HCT116 (cell line): ENCODE data around the gene MAP2K1. TPM values are rescaled to one million over a fixed set of nuclear protein-coding genes. Genes with fewer than 3 reads are reported as not detected.
A peak's percentile ranks its signal among the peaks of the same experiment; 100 is the strongest.
"Not testable (repeated sequence)": the region's sequence is repeated elsewhere in the genome, so short reads cannot be mapped to it uniquely, and the experiment has no call there.

Source experiments
- ATAC-seq: fragments of 200-7000 bp; cut with Tn5 transposase; 2 replicates; pipeline ENCODE4 v1.9.1; 2020; ENCODE audit warnings: mild to moderate bottlenecking, moderate library complexity
- BruUV-seq: library from RNA; stranded (reverse); fragments of 400-500 nt; replicated peaks from 2 replicates; lab custom pipeline; 2021; lab: Mats Ljungman, UMichigan
- CTCF ChIA-PET: fragments of 300-600 bp; sonication (Branson Sonifier 250); formaldehyde crosslinking; loops from one replicate; lab custom pipeline; 2021; ENCODE audit warnings: antibody characterized with exemption; lab: Charles Lee
- POLR2A ChIA-PET: fragments of 300-600, 350-600 bp; sonication (Branson Sonifier 250); formaldehyde crosslinking; loops from one replicate; lab custom pipeline; 2021; ENCODE audit warnings: antibody characterized with exemption; lab: Charles Lee
- RAD21 ChIA-PET, 2 experiments: fragments of 300-600 bp; sonication (Branson Sonifier 250); formaldehyde crosslinking; loops; one replicate each; lab custom pipeline; 2023; ENCODE audit warnings: low total read pairs in 2 of 2; ENCODE audit not compliant: uncharacterized antibody in 2 of 2, unreplicated experiment in 2 of 2, low non-redundant PET in 1 of 2; lab: Charles Lee
- DNase-seq: peaks from one replicate; pipeline ENCODE4 v3.0.0-alpha.2; 2010; ENCODE audit warnings: low read depth, low spot score
- H2AFZ ChIP-seq: fragments of 200-600 bp; shearing (Covaris generic), sonication (generic); 2 replicates; pipeline ENCODE4 v1.6.1; 2017; ENCODE audit warnings: low read depth, mixed run types, mixed read lengths, antibody characterized with exemption, low read length; ENCODE audit not compliant: poor library complexity, severe bottlenecking
- H3K27ac ChIP-seq: 2 replicates; pipeline ENCODE4 v1.5.1; 2012; ENCODE audit warnings: low read depth, low read length
- H3K27me3 ChIP-seq: fragments of 200-600 bp; sonication (generic); 2 replicates; pipeline ENCODE4 v1.6.1; 2016; ENCODE audit warnings: mixed run types, low read length, mixed read lengths; ENCODE audit not compliant: insufficient read depth
- H3K36me3 ChIP-seq, 2 experiments: fragments of 200-500 bp in 1 of 2; fragments of 200-600 bp in 1 of 2; sonication (Bioruptor generic) in 1 of 2; sonication (generic) in 1 of 2; 2 replicates each; pipeline versions ENCODE4 v1.5.1 to v1.6.1; 2014 to 2016; ENCODE audit warnings: low read length in 2 of 2, inconsistent platforms in 1 of 2, mixed read lengths in 1 of 2, mixed run types in 1 of 2; ENCODE audit not compliant: insufficient read depth in 2 of 2, control insufficient read depth in 1 of 2
- H3K4me1 ChIP-seq, 2 experiments: fragments of 200-600 bp in 1 of 2; sonication (generic) in 1 of 2; 2 replicates each; pipeline versions ENCODE4 v1.5.1 to v1.6.1; 2012 to 2017; ENCODE audit warnings: low read length in 2 of 2, inconsistent platforms in 1 of 2, mild to moderate bottlenecking in 1 of 2, mixed read lengths in 1 of 2, mixed run types in 1 of 2, moderate library complexity in 1 of 2; ENCODE audit not compliant: insufficient read depth in 2 of 2, control insufficient read depth in 1 of 2
- H3K4me2 ChIP-seq: fragments of 200-600 bp; sonication (generic); 2 replicates; pipeline ENCODE4 v1.6.1; 2017; ENCODE audit warnings: mixed run types, low read length, mixed read lengths
- H3K4me3 ChIP-seq, 2 experiments: fragments of 200-600 bp in 1 of 2; sonication (generic) in 1 of 2; replicated peaks in 1 of 2; 2 replicates each; pipeline ENCODE4 v1.5.1; 2011 to 2016; ENCODE audit warnings: low read length in 2 of 2, control low read depth in 1 of 2, low read depth in 1 of 2, mild to moderate bottlenecking in 1 of 2, mixed read lengths in 1 of 2, mixed run types in 1 of 2
- H3K79me2 ChIP-seq: fragments of 200-600 bp; sonication (generic); 2 replicates; pipeline ENCODE4 v1.6.1; 2017; ENCODE audit warnings: mild to moderate bottlenecking, mixed run types, low read length, moderate library complexity, mixed read lengths; ENCODE audit not compliant: insufficient read depth
- H3K9ac ChIP-seq: fragments of 200-600 bp; sonication (generic); 2 replicates; pipeline ENCODE4 v1.6.1; 2016; ENCODE audit warnings: low read length, mixed read lengths
- H3K9me2 ChIP-seq: fragments of 200-600 bp; sonication (generic), shearing (Covaris generic); 2 replicates; pipeline ENCODE4 v1.6.1; 2017; ENCODE audit warnings: mixed run types, mild to moderate bottlenecking, moderate library complexity; ENCODE audit not compliant: insufficient read depth
- H3K9me3 ChIP-seq, 2 experiments: fragments of 200-500 bp in 1 of 2; fragments of 200-600 bp in 1 of 2; sonication (Bioruptor generic) in 1 of 2; sonication (generic) in 1 of 2; 2 replicates each; pipeline ENCODE4 v1.6.1; 2014 to 2017; ENCODE audit warnings: low read length in 2 of 2, mixed read lengths in 2 of 2, inconsistent platforms in 1 of 2, low read depth in 1 of 2, mild to moderate bottlenecking in 1 of 2, mixed run types in 1 of 2, moderate library complexity in 1 of 2; ENCODE audit not compliant: control insufficient read depth in 1 of 2, insufficient read depth in 1 of 2
- H4K20me1 ChIP-seq: fragments of 200-600 bp; sonication (generic), shearing (Covaris generic); 2 replicates; pipeline ENCODE4 v1.6.1; 2017; ENCODE audit warnings: mixed run types, mild to moderate bottlenecking, moderate library complexity; ENCODE audit not compliant: insufficient read depth
- ATF3 ChIP-seq: IDR thresholded peaks from 2 replicates; pipeline ENCODE4 v1.6.1; 2012
- CBX3 ChIP-seq: IDR thresholded peaks from 2 replicates; pipeline ENCODE4 v1.6.1; 2012; ENCODE audit warnings: low read depth
- CTCF ChIP-seq, 3 experiments: fragments of 200-600 bp in 1 of 3; sonication (generic) in 1 of 3; IDR thresholded peaks in 2 of 3; conservative IDR thresholded peaks in 1 of 3; 2 replicates each; pipeline ENCODE4 v1.5.1; 2012 to 2017; ENCODE audit warnings: low read depth in 2 of 3, low read length in 2 of 3, antibody characterized with exemption in 1 of 3, borderline replicate concordance in 1 of 3, control low read depth in 1 of 3, mild to moderate bottlenecking in 1 of 3, mixed read lengths in 1 of 3, mixed run types in 1 of 3, moderate library complexity in 1 of 3; ENCODE audit not compliant: insufficient read depth in 1 of 3
- EGR1 ChIP-seq: IDR thresholded peaks from 2 replicates; pipeline ENCODE4 v1.6.1; 2012; ENCODE audit warnings: low read depth
- JUND ChIP-seq: IDR thresholded peaks from 2 replicates; pipeline ENCODE4 v1.6.1; 2012
- SIN3A ChIP-seq: IDR thresholded peaks from 2 replicates; pipeline ENCODE4 v1.6.1; 2012; ENCODE audit warnings: low read depth
- TCF7L2 ChIP-seq: IDR thresholded peaks from 2 replicates; pipeline ENCODE4 v1.7.0; 2011; ENCODE audit warnings: borderline replicate concordance, inconsistent platforms; ENCODE audit not compliant: insufficient read depth, insufficient read length; ENCODE audit errors: extremely low read depth
- ZBTB33 ChIP-seq: IDR thresholded peaks from 2 replicates; pipeline ENCODE4 v1.6.1; 2011; ENCODE audit warnings: mild to moderate bottlenecking, low read length, moderate library complexity; ENCODE audit not compliant: insufficient replicate concordance; ENCODE audit errors: extremely low read depth
- intact Hi-C: fragments of 100-400 bp; cut with micrococcal nuclease; formaldehyde crosslinking; loops from 2 replicates; pipeline ENCODE4 v1.10.0; 2022
- total RNA-seq: library from RNA; stranded (reverse); gene quantifications from one replicate; pipeline ENCODE4 v1.2.1, GENCODE V29; 2021; ENCODE audit not compliant: unreplicated experiment

Gene MAP2K1
- total RNA-seq, 1 experiment from 2014 or later: 52.3 TPM

GRCh38 chr15:66359740-66360139, 27.0 kb upstream of the MAP2K1 start (continued):
- TF ChIP-seq CTCF (IDR thresholded peaks at IDR 0.05 in 2 of 3, conservative IDR thresholded peaks at IDR 0.05 in 1 of 3; ENCODE audit: borderline replicate concordance in 1 of 3, insufficient read depth in 1 of 3, low read depth in 2 of 3, low read length in 2 of 3): no peak
- TF ChIP-seq SIN3A: no peak
- TF ChIP-seq TCF7L2: no peak
- peak; percentile 69 for TF ChIP-seq JUND

- H4K20me1 ChIP-seq, H3K36me3 ChIP-seq, H3K27me3 ChIP-seq, intact Hi-C loops, H3K79me2 ChIP-seq, RAD21 ChIA-PET, DNase-seq, ATAC-seq, H2AFZ ChIP-seq, POLR2A ChIA-PET, H3K9me3 ChIP-seq, H3K9ac ChIP-seq, BruUV-seq, H3K27ac ChIP-seq, H3K4me3 ChIP-seq, H3K9me2 ChIP-seq, H3K4me2 ChIP-seq, CTCF ChIA-PET: not testable (repeated sequence)
- H3K4me1 ChIP-seq: peaks cover 12 to 18% of the 10 kb centered on the region in 2 experiments
Measured at GRCh38 chr15:66361745-66362460, 24.8 kb upstream of the MAP2K1 start.

- DNase-seq: no peak
- BruUV-seq: no TSS peak
- TF ChIP-seq ATF3 (no peak), SIN3A (no peak), EGR1 (no peak), ZBTB33 (no peak), CBX3 (no peak)
Measured at GRCh38 chr15:66362776-66363175, 23.9 kb upstream of the MAP2K1 start.

More at GRCh38 chr15:66362776-66363175, 23.9 kb upstream of the MAP2K1 start:
- CTCF ChIA-PET: no interaction called here
- Histone ChIP-seq H3K4me2 (no peak overlapping the region), H3K4me3 (no peak overlapping the region), H3K36me3 (no peaks in the 10 kb centered on the region), H3K9ac (no peak overlapping the region), H3K9me2 (no peaks in the 10 kb centered on the region), H3K79me2 (no peaks in the 10 kb centered on the region), H4K20me1 (no peaks in the 10 kb centered on the region), H3K27me3 (no peaks in the 10 kb centered on the region), H2AFZ (no peak overlapping the region), H3K27ac (no peak overlapping the region), H3K9me3 (no peaks in the 10 kb centered on the region), H3K4me1 (peaks cover 9 to 13% of the 10 kb centered on the region in 2 experiments)
- no peak for ATAC-seq
- POLR2A ChIA-PET: no interaction called here
- RAD21 ChIA-PET: no interaction called here
- intact Hi-C loops: no loop called here
